ENCODE measurements around the gene OR10AD1. TPM values are rescaled to one million over a fixed set of nuclear protein-coding genes. Genes with fewer than 3 reads are reported as not detected.

The OR10AD1 gene
- total and polyA plus RNA-seq, 9 of the 15 experiments (the other 6 are each of a cell fraction or from before 2014, with no cell fraction given), result not detected

DNA sequence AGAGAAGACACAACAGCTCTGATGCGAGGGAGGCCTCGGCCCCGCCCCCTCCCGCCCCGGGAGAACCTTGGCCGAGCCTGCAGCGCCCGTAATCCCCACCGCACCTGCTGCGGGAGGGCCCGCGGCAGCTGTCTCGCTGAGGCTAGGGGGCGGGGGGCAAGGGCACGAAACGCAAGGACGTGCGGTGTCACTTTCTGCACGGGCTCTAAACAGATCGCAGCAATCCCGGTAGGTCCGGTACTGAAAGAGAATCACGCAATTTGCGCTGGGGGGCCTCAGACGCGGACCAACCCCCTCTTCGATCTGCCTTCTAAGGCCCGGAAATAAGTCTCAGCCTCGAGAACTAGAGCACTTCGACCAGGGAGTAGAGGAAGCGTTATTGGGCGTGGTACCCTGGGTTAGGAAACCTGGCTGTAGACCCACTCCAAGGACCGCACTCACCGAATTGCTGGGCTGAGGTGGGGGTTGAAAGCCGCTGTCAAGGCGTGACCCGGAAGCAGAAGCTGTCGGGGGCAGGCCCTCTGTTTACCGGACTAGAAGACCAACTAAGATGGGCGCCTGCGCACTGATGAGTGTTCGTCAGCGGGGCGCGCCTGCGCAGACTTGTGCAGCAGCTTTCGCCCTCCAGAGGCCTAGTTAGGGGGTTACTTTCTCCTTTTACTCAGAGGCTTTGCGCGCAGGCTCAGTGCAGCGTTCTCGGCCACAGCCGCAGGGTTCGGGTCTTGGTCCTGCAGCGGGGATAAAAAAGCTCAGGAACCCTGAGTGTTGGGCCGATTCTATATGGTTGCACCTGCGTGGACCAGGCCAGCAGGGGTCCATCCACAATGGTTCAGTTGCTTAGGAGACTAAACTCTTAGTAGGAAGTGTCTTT is 45.8 kb downstream of the OR10AD1 start, which contains the start of gene ASB8 (continued):
- TF ChIP-seq NR1H2 (CRISPR knock-in tag; IDR thresholded peaks at IDR 0.05) (no peak), MCM5 (IDR thresholded peaks at IDR 0.05; ENCODE audit: low read depth) (no peak), TEAD1 (CRISPR knock-in tag; IDR thresholded peaks at IDR 0.05) (0 out of 4 replicates have a peak, but pooled peaks of 1 of the 2 experiments have one; percentile 34), IRF2 (CRISPR knock-in tag; IDR thresholded peaks at IDR 0.05) (no peak), SIN3B (IDR thresholded peaks at IDR 0.05; ENCODE audit: low read depth) (peak; percentile 45; the same call in 1 of the 2 replicates), GTF2A2 (tag; IDR thresholded peaks at IDR 0.05) (no peak), HNRNPH1 (optimal IDR thresholded peaks at IDR 0.05; ENCODE audit: low read depth, low read length) (no peak), ZNF696 (CRISPR knock-in tag; conservative IDR thresholded peaks at IDR 0.05) (no peak), NUFIP1 (IDR thresholded peaks at IDR 0.05; ENCODE audit: partially characterized antibody) (no peak), TCF7 (IDR thresholded peaks at IDR 0.05; ENCODE audit: borderline replicate concordance) (no peak), TARDBP (IDR thresholded peaks at IDR 0.05) (no peak), FOXJ3 (CRISPR knock-in tag; IDR thresholded peaks at IDR 0.05) (no peak), SUPT5H (IDR thresholded peaks at IDR 0.05) (peak; percentile 59), ZNF512 (tag; IDR thresholded peaks at IDR 0.05) (no peak), KHSRP (IDR thresholded peaks at IDR 0.05) (no peak), FOXK1 (CRISPR knock-in tag; IDR thresholded peaks at IDR 0.05; ENCODE audit: borderline replicate concordance) (peak; percentile 70; the same call in 1 of the 2 replicates), TFAP4 (CRISPR knock-in tag; IDR thresholded peaks at IDR 0.05; ENCODE audit: borderline replicate concordance) (peak; percentile 69), HDGF (IDR thresholded peaks at IDR 0.05) (no peak)
- TF ChIP-seq, protein P1, sequence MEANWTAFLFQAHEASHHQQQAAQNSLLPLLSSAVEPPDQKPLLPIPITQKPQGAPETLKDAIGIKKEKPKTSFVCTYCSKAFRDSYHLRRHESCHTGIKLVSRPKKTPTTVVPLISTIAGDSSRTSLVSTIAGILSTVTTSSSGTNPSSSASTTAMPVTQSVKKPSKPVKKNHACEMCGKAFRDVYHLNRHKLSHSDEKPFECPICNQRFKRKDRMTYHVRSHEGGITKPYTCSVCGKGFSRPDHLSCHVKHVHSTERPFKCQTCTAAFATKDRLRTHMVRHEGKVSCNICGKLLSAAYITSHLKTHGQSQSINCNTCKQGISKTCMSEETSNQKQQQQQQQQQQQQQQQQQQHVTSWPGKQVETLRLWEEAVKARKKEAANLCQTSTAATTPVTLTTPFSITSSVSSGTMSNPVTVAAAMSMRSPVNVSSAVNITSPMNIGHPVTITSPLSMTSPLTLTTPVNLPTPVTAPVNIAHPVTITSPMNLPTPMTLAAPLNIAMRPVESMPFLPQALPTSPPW (CRISPR knock-in tag; IDR thresholded peaks at IDR 0.05), result peak; percentile 78
- TF ChIP-seq, protein P2, sequence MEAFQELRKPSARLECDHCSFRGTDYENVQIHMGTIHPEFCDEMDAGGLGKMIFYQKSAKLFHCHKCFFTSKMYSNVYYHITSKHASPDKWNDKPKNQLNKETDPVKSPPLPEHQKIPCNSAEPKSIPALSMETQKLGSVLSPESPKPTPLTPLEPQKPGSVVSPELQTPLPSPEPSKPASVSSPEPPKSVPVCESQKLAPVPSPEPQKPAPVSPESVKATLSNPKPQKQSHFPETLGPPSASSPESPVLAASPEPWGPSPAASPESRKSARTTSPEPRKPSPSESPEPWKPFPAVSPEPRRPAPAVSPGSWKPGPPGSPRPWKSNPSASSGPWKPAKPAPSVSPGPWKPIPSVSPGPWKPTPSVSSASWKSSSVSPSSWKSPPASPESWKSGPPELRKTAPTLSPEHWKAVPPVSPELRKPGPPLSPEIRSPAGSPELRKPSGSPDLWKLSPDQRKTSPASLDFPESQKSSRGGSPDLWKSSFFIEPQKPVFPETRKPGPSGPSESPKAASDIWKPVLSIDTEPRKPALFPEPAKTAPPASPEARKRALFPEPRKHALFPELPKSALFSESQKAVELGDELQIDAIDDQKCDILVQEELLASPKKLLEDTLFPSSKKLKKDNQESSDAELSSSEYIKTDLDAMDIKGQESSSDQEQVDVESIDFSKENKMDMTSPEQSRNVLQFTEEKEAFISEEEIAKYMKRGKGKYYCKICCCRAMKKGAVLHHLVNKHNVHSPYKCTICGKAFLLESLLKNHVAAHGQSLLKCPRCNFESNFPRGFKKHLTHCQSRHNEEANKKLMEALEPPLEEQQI (IDR thresholded peaks at IDR 0.05), result no peak
- TF ChIP-seq, protein P3, sequence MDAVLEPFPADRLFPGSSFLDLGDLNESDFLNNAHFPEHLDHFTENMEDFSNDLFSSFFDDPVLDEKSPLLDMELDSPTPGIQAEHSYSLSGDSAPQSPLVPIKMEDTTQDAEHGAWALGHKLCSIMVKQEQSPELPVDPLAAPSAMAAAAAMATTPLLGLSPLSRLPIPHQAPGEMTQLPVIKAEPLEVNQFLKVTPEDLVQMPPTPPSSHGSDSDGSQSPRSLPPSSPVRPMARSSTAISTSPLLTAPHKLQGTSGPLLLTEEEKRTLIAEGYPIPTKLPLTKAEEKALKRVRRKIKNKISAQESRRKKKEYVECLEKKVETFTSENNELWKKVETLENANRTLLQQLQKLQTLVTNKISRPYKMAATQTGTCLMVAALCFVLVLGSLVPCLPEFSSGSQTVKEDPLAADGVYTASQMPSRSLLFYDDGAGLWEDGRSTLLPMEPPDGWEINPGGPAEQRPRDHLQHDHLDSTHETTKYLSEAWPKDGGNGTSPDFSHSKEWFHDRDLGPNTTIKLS (IDR thresholded peaks at IDR 0.05; ENCODE audit: borderline replicate concordance, low read depth), result peak; percentile 71

All from K562 (cell line).